Gastrocnemius medialis (tissue), 4 donors: Measurements from ENCODE around the gene RARRES1.

Experiments
- POLR2A ChIP-seq, 2 donors: fragments of 450-650 bp; IDR thresholded peaks; one replicate each; pipeline ENCODE4 v1.6.1; 2017; ENCODE audit warnings: antibody characterized with exemption in 2 of 2, mild to moderate bottlenecking in 2 of 2, moderate library complexity in 2 of 2
- TF ChIP-seq, protein P1 (sequence below), 5 experiments: fragments of 450-650 bp in 3 of 5; fragments of 200-600 bp in 2 of 5; sonication (generic) in 2 of 5; IDR thresholded peaks in 4 of 5; conservative IDR thresholded peaks in 1 of 5; 1 replicate in 4 of 5; 2 replicates in 1 of 5; pipeline ENCODE4 v1.5.1; 2016 to 2019; ENCODE audit warnings: antibody characterized with exemption in 5 of 5, mild to moderate bottlenecking in 3 of 5, moderate library complexity in 3 of 5

DNA sequence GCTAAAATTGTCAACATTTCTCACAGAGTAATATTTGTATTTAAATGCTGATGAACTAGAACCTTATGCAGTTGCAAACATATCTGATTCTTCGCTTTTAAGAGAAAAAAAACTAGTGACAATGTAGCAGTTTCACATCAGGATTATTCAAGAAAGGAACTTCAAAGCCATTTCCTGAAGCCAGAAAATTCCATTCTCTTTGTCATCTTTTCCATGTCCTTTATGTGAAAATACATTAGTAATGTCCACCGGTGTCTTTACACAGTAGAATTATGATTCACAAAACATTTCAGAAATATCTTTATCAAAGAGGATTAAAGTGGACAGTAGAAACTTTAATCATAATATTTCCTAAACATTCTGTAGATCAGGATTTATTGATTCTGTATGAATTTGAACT, 47.1 kb downstream of the RARRES1 start:
- TF ChIP-seq POLR2A (IDR thresholded peaks at IDR 0.05) = no peak
- TF ChIP-seq, protein P1, sequence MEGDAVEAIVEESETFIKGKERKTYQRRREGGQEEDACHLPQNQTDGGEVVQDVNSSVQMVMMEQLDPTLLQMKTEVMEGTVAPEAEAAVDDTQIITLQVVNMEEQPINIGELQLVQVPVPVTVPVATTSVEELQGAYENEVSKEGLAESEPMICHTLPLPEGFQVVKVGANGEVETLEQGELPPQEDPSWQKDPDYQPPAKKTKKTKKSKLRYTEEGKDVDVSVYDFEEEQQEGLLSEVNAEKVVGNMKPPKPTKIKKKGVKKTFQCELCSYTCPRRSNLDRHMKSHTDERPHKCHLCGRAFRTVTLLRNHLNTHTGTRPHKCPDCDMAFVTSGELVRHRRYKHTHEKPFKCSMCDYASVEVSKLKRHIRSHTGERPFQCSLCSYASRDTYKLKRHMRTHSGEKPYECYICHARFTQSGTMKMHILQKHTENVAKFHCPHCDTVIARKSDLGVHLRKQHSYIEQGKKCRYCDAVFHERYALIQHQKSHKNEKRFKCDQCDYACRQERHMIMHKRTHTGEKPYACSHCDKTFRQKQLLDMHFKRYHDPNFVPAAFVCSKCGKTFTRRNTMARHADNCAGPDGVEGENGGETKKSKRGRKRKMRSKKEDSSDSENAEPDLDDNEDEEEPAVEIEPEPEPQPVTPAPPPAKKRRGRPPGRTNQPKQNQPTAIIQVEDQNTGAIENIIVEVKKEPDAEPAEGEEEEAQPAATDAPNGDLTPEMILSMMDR (IDR thresholded peaks at IDR 0.05 in 4 of 5, conservative IDR thresholded peaks at IDR 0.05 in 1 of 5) = no peak
